Measurements from ENCODE around the gene RBBP8NL. TPM values are rescaled to one million over a fixed set of nuclear protein-coding genes. Genes with fewer than 3 reads are reported as not detected.

RBBP8NL gene
- total and polyA plus RNA-seq, 4 donors: under 0.01 to 0.14 TPM; not detected in 2

DNA sequence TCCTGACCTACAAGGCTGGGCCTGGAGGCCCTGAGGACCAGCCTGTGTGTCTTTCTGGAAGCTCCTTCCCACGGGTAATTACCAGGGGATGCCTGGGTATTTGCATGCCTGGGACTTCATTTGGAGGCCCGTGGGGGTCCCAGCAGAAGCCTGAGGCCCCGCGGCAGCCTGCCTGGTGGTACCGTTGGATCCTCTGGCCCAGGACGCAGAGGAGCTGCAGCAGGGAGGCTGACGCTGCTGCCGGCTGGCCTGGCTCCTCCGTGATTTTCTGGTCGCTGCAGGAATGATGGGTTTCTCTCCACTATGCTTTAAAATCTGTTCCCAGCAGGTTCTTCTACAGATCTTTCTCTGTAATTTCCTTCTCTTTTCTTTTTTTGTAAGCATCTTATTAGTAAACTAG, 26.8 kb downstream of the RBBP8NL start (continued):
- no peak for TF ChIP-seq GABPA (IDR thresholded peaks at IDR 0.05 in 1 of 2, conservative IDR thresholded peaks at IDR 0.05 in 1 of 2)

DNA sequence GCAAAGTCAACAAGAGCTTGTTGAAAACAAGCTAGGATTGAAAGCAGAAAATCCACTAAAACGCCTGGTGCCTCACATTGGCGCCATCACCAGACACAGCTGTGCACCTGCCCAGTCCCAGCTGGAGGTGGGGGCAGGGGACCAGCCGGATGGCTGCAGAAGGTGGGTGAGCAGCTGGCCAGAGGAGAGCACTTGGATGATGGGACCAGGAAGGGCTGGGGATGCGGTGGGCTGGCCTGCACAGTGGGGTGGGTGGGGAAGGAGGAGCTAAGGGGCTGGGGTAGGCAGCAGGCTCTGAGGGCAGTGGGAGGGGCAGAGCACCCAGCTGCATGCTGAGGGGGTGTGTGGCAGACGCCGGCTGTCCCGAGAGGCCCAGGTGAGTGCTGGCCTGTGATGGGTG, 27.3 kb downstream of the RBBP8NL start:
- H3K4me3 ChIP-seq (ENCODE audit: low read depth in 1 of 3, low read length in 3 of 3): no peak overlapping the region
- no peak for DNase-seq (ENCODE audit: low spot score)
- no peaks in the 10 kb centered on the region for H3K36me3 ChIP-seq (ENCODE audit: control insufficient read depth in 4 of 4, insufficient read depth in 3 of 4, low read depth in 1 of 4, low read length in 3 of 4)
- H3K27ac ChIP-seq (ENCODE audit: low read depth in 1 of 2, low read length in 2 of 2): no peak overlapping the region
- TF ChIP-seq, protein P1, sequence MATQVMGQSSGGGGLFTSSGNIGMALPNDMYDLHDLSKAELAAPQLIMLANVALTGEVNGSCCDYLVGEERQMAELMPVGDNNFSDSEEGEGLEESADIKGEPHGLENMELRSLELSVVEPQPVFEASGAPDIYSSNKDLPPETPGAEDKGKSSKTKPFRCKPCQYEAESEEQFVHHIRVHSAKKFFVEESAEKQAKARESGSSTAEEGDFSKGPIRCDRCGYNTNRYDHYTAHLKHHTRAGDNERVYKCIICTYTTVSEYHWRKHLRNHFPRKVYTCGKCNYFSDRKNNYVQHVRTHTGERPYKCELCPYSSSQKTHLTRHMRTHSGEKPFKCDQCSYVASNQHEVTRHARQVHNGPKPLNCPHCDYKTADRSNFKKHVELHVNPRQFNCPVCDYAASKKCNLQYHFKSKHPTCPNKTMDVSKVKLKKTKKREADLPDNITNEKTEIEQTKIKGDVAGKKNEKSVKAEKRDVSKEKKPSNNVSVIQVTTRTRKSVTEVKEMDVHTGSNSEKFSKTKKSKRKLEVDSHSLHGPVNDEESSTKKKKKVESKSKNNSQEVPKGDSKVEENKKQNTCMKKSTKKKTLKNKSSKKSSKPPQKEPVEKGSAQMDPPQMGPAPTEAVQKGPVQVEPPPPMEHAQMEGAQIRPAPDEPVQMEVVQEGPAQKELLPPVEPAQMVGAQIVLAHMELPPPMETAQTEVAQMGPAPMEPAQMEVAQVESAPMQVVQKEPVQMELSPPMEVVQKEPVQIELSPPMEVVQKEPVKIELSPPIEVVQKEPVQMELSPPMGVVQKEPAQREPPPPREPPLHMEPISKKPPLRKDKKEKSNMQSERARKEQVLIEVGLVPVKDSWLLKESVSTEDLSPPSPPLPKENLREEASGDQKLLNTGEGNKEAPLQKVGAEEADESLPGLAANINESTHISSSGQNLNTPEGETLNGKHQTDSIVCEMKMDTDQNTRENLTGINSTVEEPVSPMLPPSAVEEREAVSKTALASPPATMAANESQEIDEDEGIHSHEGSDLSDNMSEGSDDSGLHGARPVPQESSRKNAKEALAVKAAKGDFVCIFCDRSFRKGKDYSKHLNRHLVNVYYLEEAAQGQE (IDR thresholded peaks at IDR 0.05): no peak
- TF ChIP-seq HNF4A (conservative IDR thresholded peaks at IDR 0.05): no peak
- TF ChIP-seq GABPA (IDR thresholded peaks at IDR 0.05 in 1 of 2, conservative IDR thresholded peaks at IDR 0.05 in 1 of 2): no peak
- TF ChIP-seq EGR1 (IDR thresholded peaks at IDR 0.05; ENCODE audit: low read depth in 2 of 2): no peak
- no peak for TF ChIP-seq HNF4G (IDR thresholded peaks at IDR 0.05)
- no peak for TF ChIP-seq RXRA (IDR thresholded peaks at IDR 0.05)
- TF ChIP-seq FOXA2 (IDR thresholded peaks at IDR 0.05): no peak
- TF ChIP-seq, protein P2, sequence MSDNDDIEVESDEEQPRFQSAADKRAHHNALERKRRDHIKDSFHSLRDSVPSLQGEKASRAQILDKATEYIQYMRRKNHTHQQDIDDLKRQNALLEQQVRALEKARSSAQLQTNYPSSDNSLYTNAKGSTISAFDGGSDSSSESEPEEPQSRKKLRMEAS (IDR thresholded peaks at IDR 0.05): no peak
- TF ChIP-seq, protein P3, sequence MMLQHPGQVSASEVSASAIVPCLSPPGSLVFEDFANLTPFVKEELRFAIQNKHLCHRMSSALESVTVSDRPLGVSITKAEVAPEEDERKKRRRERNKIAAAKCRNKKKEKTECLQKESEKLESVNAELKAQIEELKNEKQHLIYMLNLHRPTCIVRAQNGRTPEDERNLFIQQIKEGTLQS (IDR thresholded peaks at IDR 0.05): no peak
- TF ChIP-seq, protein P4, sequence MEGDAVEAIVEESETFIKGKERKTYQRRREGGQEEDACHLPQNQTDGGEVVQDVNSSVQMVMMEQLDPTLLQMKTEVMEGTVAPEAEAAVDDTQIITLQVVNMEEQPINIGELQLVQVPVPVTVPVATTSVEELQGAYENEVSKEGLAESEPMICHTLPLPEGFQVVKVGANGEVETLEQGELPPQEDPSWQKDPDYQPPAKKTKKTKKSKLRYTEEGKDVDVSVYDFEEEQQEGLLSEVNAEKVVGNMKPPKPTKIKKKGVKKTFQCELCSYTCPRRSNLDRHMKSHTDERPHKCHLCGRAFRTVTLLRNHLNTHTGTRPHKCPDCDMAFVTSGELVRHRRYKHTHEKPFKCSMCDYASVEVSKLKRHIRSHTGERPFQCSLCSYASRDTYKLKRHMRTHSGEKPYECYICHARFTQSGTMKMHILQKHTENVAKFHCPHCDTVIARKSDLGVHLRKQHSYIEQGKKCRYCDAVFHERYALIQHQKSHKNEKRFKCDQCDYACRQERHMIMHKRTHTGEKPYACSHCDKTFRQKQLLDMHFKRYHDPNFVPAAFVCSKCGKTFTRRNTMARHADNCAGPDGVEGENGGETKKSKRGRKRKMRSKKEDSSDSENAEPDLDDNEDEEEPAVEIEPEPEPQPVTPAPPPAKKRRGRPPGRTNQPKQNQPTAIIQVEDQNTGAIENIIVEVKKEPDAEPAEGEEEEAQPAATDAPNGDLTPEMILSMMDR (IDR thresholded peaks at IDR 0.05; ENCODE audit: low read depth, low read length, missing input control): no peak
- TF ChIP-seq, protein P5, sequence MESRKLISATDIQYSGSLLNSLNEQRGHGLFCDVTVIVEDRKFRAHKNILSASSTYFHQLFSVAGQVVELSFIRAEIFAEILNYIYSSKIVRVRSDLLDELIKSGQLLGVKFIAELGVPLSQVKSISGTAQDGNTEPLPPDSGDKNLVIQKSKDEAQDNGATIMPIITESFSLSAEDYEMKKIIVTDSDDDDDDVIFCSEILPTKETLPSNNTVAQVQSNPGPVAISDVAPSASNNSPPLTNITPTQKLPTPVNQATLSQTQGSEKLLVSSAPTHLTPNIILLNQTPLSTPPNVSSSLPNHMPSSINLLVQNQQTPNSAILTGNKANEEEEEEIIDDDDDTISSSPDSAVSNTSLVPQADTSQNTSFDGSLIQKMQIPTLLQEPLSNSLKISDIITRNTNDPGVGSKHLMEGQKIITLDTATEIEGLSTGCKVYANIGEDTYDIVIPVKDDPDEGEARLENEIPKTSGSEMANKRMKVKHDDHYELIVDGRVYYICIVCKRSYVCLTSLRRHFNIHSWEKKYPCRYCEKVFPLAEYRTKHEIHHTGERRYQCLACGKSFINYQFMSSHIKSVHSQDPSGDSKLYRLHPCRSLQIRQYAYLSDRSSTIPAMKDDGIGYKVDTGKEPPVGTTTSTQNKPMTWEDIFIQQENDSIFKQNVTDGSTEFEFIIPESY (IDR thresholded peaks at IDR 0.05): no peak
- TF ChIP-seq NR2F2 (IDR thresholded peaks at IDR 0.05): no peak
- TF ChIP-seq RAD21 (IDR thresholded peaks at IDR 0.05): no peak
- TF ChIP-seq SP1 (IDR thresholded peaks at IDR 0.05): no peak
- TF ChIP-seq YY1 (IDR thresholded peaks at IDR 0.05): no peak
- TF ChIP-seq JUND (IDR thresholded peaks at IDR 0.05): no peak
- TF ChIP-seq TAF1 (conservative IDR thresholded peaks at IDR 0.05): no peak
- no peak for TF ChIP-seq FOXA1 (IDR thresholded peaks at IDR 0.05)
- H3K4me1 ChIP-seq (ENCODE audit: control insufficient read depth in 4 of 4, insufficient read depth in 4 of 4, low read length in 3 of 4): peaks cover 0 to 4% (median 0%) of the 10 kb centered on the region in 4 donors
- no peaks in the 10 kb centered on the region for H3K27me3 ChIP-seq (ENCODE audit: control insufficient read depth in 4 of 4, insufficient read depth in 4 of 4, low read length in 3 of 4)
- no peak overlapping the region for H3K9ac ChIP-seq (ENCODE audit: low read depth in 1 of 2, low read length in 2 of 2)
- H3K9me3 ChIP-seq (ENCODE audit: control insufficient read depth in 4 of 4, low read length in 3 of 4): no peaks in the 10 kb centered on the region
- WGBS: 93% methylated on average over 7 of the region's 7 CpGs
